GM12878 (cell line): Measurements from ENCODE around the gene TPP2. TPM values are rescaled to one million over a fixed set of nuclear protein-coding genes. Genes with fewer than 3 reads are reported as not detected.

Experiments used
- ATAC-seq: fragments of 200-7000 bp; cut with Tn5 transposase; 3 replicates; pipeline ENCODE4 v1.9.1; 2020; ENCODE audit warnings: mild to moderate bottlenecking, moderate library complexity
- BruUV-seq: library from RNA; stranded (reverse); fragments of 400-500 nt; replicated peaks from 2 replicates; lab custom pipeline; 2021; lab: Mats Ljungman, UMichigan
- CTCF ChIA-PET: fragments of 300-600 bp; sonication (Branson Sonifier 250); formaldehyde crosslinking; extraction: SDS; loops from one replicate; lab custom pipeline; 2021; ENCODE audit warnings: inconsistent platforms; lab: Yijun Ruan, JAX
- POLR2A ChIA-PET: fragments of 350-600 bp; formaldehyde crosslinking; extraction: SDS; loops from one replicate; lab custom pipeline; 2021; ENCODE audit warnings: inconsistent platforms; lab: Charles Lee
- RAD21 ChIA-PET: fragments of 300-600 bp; sonication (Branson Sonifier 250); formaldehyde crosslinking; loops from one replicate; lab custom pipeline; 2023; ENCODE audit warnings: antibody characterized with exemption; ENCODE audit not compliant: unreplicated experiment; lab: Charles Lee
- SMC1A ChIA-PET: fragments of 300-600 bp; sonication (Branson Sonifier 250); formaldehyde crosslinking; loops from one replicate; lab custom pipeline; 2023; ENCODE audit not compliant: unreplicated experiment, uncharacterized antibody; lab: Charles Lee
- DNase-seq: peaks from one replicate; pipeline ENCODE4 v3.0.0-alpha.2; 2011; ENCODE audit warnings: low read depth, low spot score
- FAIRE-seq: peaks from 3 replicates; lab custom pipeline; 2011; peaks lifted over from hg19 to GRCh38; lab: Jason Lieb, UNC
- H2AFZ ChIP-seq: 2 replicates; pipeline ENCODE4 v1.6.0; 2011; ENCODE audit warnings: low read depth, low read length, control low read depth; ENCODE audit not compliant: control insufficient read depth
- H3K27ac ChIP-seq: 2 replicates; pipeline ENCODE4 v1.5.1; 2011; ENCODE audit warnings: control low read depth; ENCODE audit not compliant: control insufficient read depth, insufficient read depth
- H3K27me3 ChIP-seq, 2 experiments: replicated peaks in 1 of 2; 2 replicates each; pipeline versions ENCODE4 v1.6.0 to v1.6.1; 2011; ENCODE audit warnings: low read length in 1 of 2; ENCODE audit not compliant: control insufficient read depth in 2 of 2, insufficient read depth in 2 of 2
- H3K36me3 ChIP-seq, 2 experiments: 2 replicates each; pipeline ENCODE4 v1.5.1; 2011; ENCODE audit warnings: low read length in 1 of 2; ENCODE audit not compliant: control insufficient read depth in 2 of 2, insufficient read depth in 2 of 2
- H3K4me1 ChIP-seq: 2 replicates; pipeline ENCODE4 v1.6.1; 2011; ENCODE audit warnings: mild to moderate bottlenecking, low read length, moderate library complexity, mixed read lengths; ENCODE audit not compliant: control insufficient read depth, insufficient read depth
- H3K4me2 ChIP-seq: 2 replicates; pipeline ENCODE4 v1.6.0; 2011; ENCODE audit warnings: control low read depth; ENCODE audit not compliant: control insufficient read depth, insufficient read depth
- H3K4me3 ChIP-seq: fragments of 200-600 bp; sonication (generic); 2 replicates; pipeline ENCODE4 v1.5.1; 2016
- H3K79me2 ChIP-seq: 2 replicates; pipeline ENCODE4 v1.6.0; 2011; ENCODE audit warnings: low read length; ENCODE audit not compliant: control insufficient read depth, insufficient read depth
- H3K9ac ChIP-seq: 2 replicates; pipeline ENCODE4 v1.8.0; 2011; ENCODE audit warnings: low read length, control low read depth, mixed read lengths; ENCODE audit not compliant: control insufficient read depth, insufficient read depth
- H3K9me3 ChIP-seq: replicated peaks from 3 replicates; pipeline ENCODE4 v1.5.1; 2011; ENCODE audit warnings: mild to moderate bottlenecking, low read length; ENCODE audit not compliant: control insufficient read depth, insufficient read depth
- H4K20me1 ChIP-seq: 2 replicates; pipeline ENCODE4 v1.6.0; 2011; ENCODE audit not compliant: control insufficient read depth, insufficient read depth
- BHLHE40 ChIP-seq, 2 experiments: fragments of 450-650 bp in 1 of 2; IDR thresholded peaks; 2 replicates each; pipeline ENCODE4 v1.6.1; 2011 to 2017; ENCODE audit warnings: low read depth in 2 of 2, borderline replicate concordance in 1 of 2, improper control_type of control experiment in 1 of 2, low read length in 1 of 2, mild to moderate bottlenecking in 1 of 2
- BRCA1 ChIP-seq: IDR thresholded peaks from 2 replicates; pipeline ENCODE4 v1.6.1; 2011; ENCODE audit warnings: low read depth, low read length, improper control_type of control experiment
- CBX5 ChIP-seq: sonication (generic); IDR thresholded peaks from 2 replicates; pipeline ENCODE4 v1.6.1; 2016; ENCODE audit warnings: low read depth, moderate library complexity, mild to moderate bottlenecking, inconsistent platforms
- NR2C1 ChIP-seq: fragments of 450-650 bp; IDR thresholded peaks from 2 replicates; pipeline ENCODE4 v1.6.1; 2017; ENCODE audit warnings: antibody characterized with exemption, mild to moderate bottlenecking, moderate library complexity
- RAD21 ChIP-seq: IDR thresholded peaks from 2 replicates; pipeline ENCODE4 v1.6.1; 2011; ENCODE audit warnings: mild to moderate bottlenecking, low read depth, low read length, moderate library complexity; ENCODE audit not compliant: insufficient read depth
- TCF3 ChIP-seq: IDR thresholded peaks from 2 replicates; pipeline ENCODE4 v1.6.1; 2012; ENCODE audit warnings: low read depth, mild to moderate bottlenecking, low read length, borderline replicate concordance; ENCODE audit not compliant: insufficient read depth
- in situ Hi-C: fragments of 300-500 bp; cut with MboI; formaldehyde crosslinking; loops from 9 replicates; pipeline ENCODE4 v1.14.3; 2018; ENCODE audit warnings: mixed read lengths
- intact Hi-C: fragments of 100-400 bp; cut with micrococcal nuclease; formaldehyde crosslinking; loops from one replicate; pipeline ENCODE4 v1.14.2; 2022; ENCODE audit not compliant: unreplicated experiment
- polyA plus RNA-seq, 11 experiments: library from polyadenylated mRNA; depleted of rRNA in 4 of 11; unstranded in 6 of 11; stranded (reverse) in 5 of 11; fragments of >200 nt; fragmentation: Nextera tagmentation in 4 of 11; fragmentation: Illumina TruSeq in 1 of 11; extraction: Ambion mirVana in 4 of 11; extraction: Trizol in 1 of 11; gene quantifications; 1 replicate in 1 of 11; 2 replicates in 10 of 11; pipeline versions ENCODE4 v1.2.1 to v1.2.3, GENCODE V29; 2011 to 2016; ENCODE audit warnings: inconsistent platforms in 2 of 11, missing spikeins in 2 of 11, low read depth in 1 of 11
- total RNA-seq, 4 experiments: library from RNA; depleted of rRNA in 3 of 4; stranded (reverse); fragments of >200 nt in 3 of 4; fragmentation: Illumina TruSeq in 1 of 4; extraction: Trizol in 1 of 4; gene quantifications; 2 replicates each; pipeline versions ENCODE4 v1.2.1 to v1.2.3, GENCODE V29; 2013 to 2021

TPP2 gene
- total and polyA plus RNA-seq, 10 of the 15 experiments (the other 5 are each of a cell fraction or from before 2014, with no cell fraction given) = 18.4 to 82.3 (median 55.4) TPM

DNA sequence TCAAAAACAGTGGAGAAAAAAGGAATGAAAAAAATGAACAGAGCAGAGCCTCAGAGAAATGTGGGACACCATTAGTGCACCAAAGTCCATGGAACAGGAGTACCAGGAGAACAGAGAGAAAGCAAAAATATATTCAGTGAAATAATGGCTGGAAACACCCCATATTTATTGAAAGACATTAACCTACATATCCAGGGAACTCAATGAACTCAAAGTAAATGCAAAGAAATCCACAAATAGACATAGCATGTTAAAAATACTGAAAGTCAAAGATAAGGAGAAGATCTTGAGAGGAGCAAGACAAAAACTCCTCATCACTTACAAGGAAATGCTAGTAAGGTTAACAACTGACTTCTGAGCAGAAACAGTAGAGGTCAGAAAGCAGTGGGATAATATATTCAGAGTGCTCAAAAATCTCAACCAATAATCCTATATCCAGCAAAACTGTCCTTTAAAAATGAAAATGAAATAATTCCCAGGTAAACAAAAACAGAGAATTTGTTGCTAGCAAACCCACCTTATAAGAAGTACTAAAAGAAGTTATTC lies 62.5 kb downstream of the TPP2 start:
- ATAC-seq (no peak), FAIRE-seq (no peak), DNase-seq (no peak)
- Histone ChIP-seq H3K27ac (no peak overlapping the region), H3K79me2 (no peaks in the 10 kb centered on the region), H3K27me3 (no peaks in the 10 kb centered on the region), H4K20me1 (no peaks in the 10 kb centered on the region), H3K4me3 (no peak overlapping the region), H3K9ac (no peak overlapping the region), H2AFZ (no peak overlapping the region), H3K36me3 (peaks cover 6 to 32% of the 10 kb centered on the region in 2 experiments), H3K4me1 (no peaks in the 10 kb centered on the region), H3K9me3 (peaks cover 1% of the 10 kb centered on the region; the same call in 2 of the 3 replicates), H3K4me2 (no peak overlapping the region)
- RAD21 ChIA-PET = no interaction called here
- intact Hi-C loops = no loop called here
- CTCF ChIA-PET = interaction anchor here (1.0 kb wide), 1 partner anchor 67 kb away, joined by 3 read pairs; no protein-coding TSS in a partner anchor
- TF ChIP-seq TCF3 = no peak
- TF ChIP-seq CBX5 = peak; percentile 69; the same call in 1 of the 2 replicates
- POLR2A ChIA-PET = no interaction called here
- in situ Hi-C loops = no loop called here
- SMC1A ChIA-PET = interaction anchor here (1.1 to 1.3 kb wide), 2 partner anchors 8 to 12 kb away, joined by 3 read pairs; no protein-coding TSS in a partner anchor
- BruUV-seq = no TSS peak

DNA sequence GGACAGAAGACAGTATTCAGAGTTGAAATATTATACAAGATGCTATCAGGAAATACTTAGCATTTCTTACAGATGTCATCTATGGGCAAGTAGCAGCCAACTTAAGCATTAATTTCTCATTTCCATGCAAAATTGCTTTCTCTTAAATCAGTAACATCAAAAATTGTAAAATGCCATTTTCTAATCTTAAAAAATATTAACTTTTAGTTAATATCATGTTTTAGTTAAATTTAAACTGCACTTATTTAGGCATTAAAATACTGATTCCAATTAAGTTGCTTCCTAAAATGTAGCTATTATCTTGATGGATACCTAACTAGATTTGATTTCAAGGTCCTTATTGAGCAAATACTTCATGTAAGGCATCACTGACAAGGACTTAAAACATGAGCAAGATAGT lies 70.2 kb downstream of the TPP2 start:
- Histone ChIP-seq H3K27me3 (no peaks in the 10 kb centered on the region), H3K9ac (no peak overlapping the region), H3K27ac (no peak overlapping the region), H3K36me3 (peaks cover 2 to 26% of the 10 kb centered on the region in 2 experiments), H3K4me3 (no peak overlapping the region), H3K4me2 (no peak overlapping the region), H3K4me1 (no peaks in the 10 kb centered on the region), H3K79me2 (no peaks in the 10 kb centered on the region), H4K20me1 (no peaks in the 10 kb centered on the region), H2AFZ (no peak overlapping the region), H3K9me3 (no peaks in the 10 kb centered on the region; the same call in 1 of the 3 replicates)
- no TSS peak for BruUV-seq
- ATAC-seq (no peak), DNase-seq (no peak), FAIRE-seq (no peak)
- intact Hi-C loops = no loop called here
- ChIA-PET CTCF (interaction anchor here (0.7 to 0.9 kb wide), 2 partner anchors 9 to 80 kb away, joined by 3 read pairs; no protein-coding TSS in a partner anchor), POLR2A (no interaction called here), SMC1A (interaction anchor here (0.7 kb wide), 1 partner anchor 54 kb away, joined by 3 read pairs; no protein-coding TSS in a partner anchor)
- in situ Hi-C loops = no loop called here
- TF ChIP-seq NR2C1 (no peak), BHLHE40 (IDR thresholded peaks at IDR 0.05; ENCODE audit: borderline replicate concordance in 1 of 2, low read depth in 2 of 2, low read length in 1 of 2) (no peak), BRCA1 (no peak), RAD21 (no peak)
- TF ChIP-seq, all 136 proteins: peak for 0
- RAD21 ChIA-PET = no interaction called here
